Mucosa of descending colon (tissue), 3 donors: ENCODE measurements around the gene ACACB. TPM values are rescaled to one million over a fixed set of nuclear protein-coding genes. Genes with fewer than 3 reads are reported as not detected.
"Not testable (repeated sequence)": the region's sequence is repeated elsewhere in the genome, so short reads cannot be mapped to it uniquely, and the experiment has no call there.

ENCODE experiments used
- ATAC-seq: fragments of 200-7000 bp; cut with Tn5 transposase; one replicate; pipeline ENCODE4 v1.9.1; 2020; ENCODE audit warnings: mild to moderate bottlenecking, moderate library complexity
- DNase-seq, 3 donors: peaks; one replicate each; pipeline ENCODE4 v3.0.0-alpha.2; 2020
- H3K36me3 ChIP-seq: fragments of 200-600 bp; one replicate; pipeline ENCODE4 v1.8.0; 2021; ENCODE audit warnings: low read depth, mild to moderate bottlenecking
- H3K4me1 ChIP-seq: fragments of 200-600 bp; one replicate; pipeline ENCODE4 v1.8.0; 2021; ENCODE audit warnings: low read depth, mild to moderate bottlenecking
- H3K4me3 ChIP-seq: fragments of 200-600 bp; one replicate; pipeline ENCODE4 v1.8.0; 2021; ENCODE audit warnings: mild to moderate bottlenecking
- H3K9me3 ChIP-seq: fragments of 200-600 bp; one replicate; pipeline ENCODE4 v1.8.0; 2021; ENCODE audit warnings: mild to moderate bottlenecking
- CTCF ChIP-seq: fragments of 200-600 bp; IDR thresholded peaks from one replicate; pipeline ENCODE4 v1.8.0; 2022; ENCODE audit warnings: antibody characterized with exemption, mild to moderate bottlenecking
- intact Hi-C, 2 donors: fragments of 100-400 bp; cut with DNase I in 1 of 2; cut with micrococcal nuclease in 1 of 2; formaldehyde crosslinking; loops; one replicate each; pipeline versions ENCODE4 v1.11.0 to v1.11.1; 2022; cut with DNase I, micrococcal nuclease
- total RNA-seq, 3 donors: library from RNA; stranded (reverse); fragmentation: NEBNext Ultra II Directional in 2 of 3; extraction: Animal tissue kit (Norgen Biotek cat#: 25700) in 2 of 3; gene quantifications; one replicate each; pipeline versions ENCODE4 v1.2.1 to v1.2.4, GENCODE V29; 2021 to 2023
- donor health status: DM: no; HTN: no; CAD: no; lungs with moderate emphysema.
- donor health status: DM: no; HTN: no; CAD: no.
- donor health status: DM: no; HTN: yes; CAD: no.

The ACACB gene
- total RNA-seq, 3 donors from 2014 or later, result 54.4 to 155 (median 66.3) TPM

GRCh38 chr12:109169262-109169661, 52.9 kb downstream of the ACACB start:
- no peak for TF ChIP-seq CTCF
- Histone ChIP-seq H3K4me1 (no peaks in the 10 kb centered on the region), H3K4me3 (no peak overlapping the region), H3K9me3 (no peaks in the 10 kb centered on the region), H3K36me3 (peaks cover 12% of the 10 kb centered on the region)
- intact Hi-C loops, result no loop called here
- no peak for ATAC-seq
- DNase-seq, result no peak

- Histone ChIP-seq H3K36me3 (peaks cover 12% of the 10 kb centered on the region), H3K4me1 (no peaks in the 10 kb centered on the region), H3K9me3 (no peaks in the 10 kb centered on the region), H3K4me3 (no peak overlapping the region)
- intact Hi-C loops, result no loop called here
- TF ChIP-seq CTCF, result no peak
- DNase-seq, result no peak
- ATAC-seq, result no peak
Measured at GRCh38 chr12:109169686-109170085, 53.3 kb downstream of the ACACB start.

GRCh38 chr12:109170324-109170723, 53.9 kb downstream of the ACACB start:
- Histone ChIP-seq H3K4me1 (no peaks in the 10 kb centered on the region), H3K9me3 (no peaks in the 10 kb centered on the region), H3K4me3 (no peak overlapping the region), H3K36me3 (peaks cover 12% of the 10 kb centered on the region)
- no peak for ATAC-seq
- DNase-seq, result no peak
- intact Hi-C loops, result no loop called here
- TF ChIP-seq CTCF, result no peak

DNA sequence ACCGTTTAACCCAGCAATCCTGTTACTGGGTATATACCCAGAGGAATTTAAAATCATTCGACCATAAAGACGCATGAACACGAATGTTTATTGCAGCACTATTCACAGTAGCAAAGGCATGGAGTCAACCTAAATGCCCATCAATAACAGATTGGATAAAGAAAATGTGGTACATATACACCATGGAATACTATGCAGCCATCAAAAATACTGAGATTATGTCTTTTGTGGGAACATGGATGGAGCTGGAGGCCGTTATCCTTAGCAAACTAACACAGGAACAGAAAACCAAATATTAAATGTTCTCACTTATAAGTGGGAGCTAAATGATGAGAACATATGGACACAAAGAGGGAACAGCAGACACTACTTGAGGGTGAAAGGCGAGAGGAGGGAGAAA, 56.4 kb downstream of the ACACB start:
- ATAC-seq, DNase-seq, H3K9me3 ChIP-seq, H3K4me1 ChIP-seq, intact Hi-C loops, H3K4me3 ChIP-seq: not testable (repeated sequence)
- H3K36me3 ChIP-seq, result peaks cover 12% of the 10 kb centered on the region

- H3K4me1 ChIP-seq, result no peaks in the 10 kb centered on the region
- intact Hi-C loops, result no loop called here
- no peak overlapping the region for H3K4me3 ChIP-seq
- no peak for DNase-seq
- peaks cover 12% of the 10 kb centered on the region for H3K36me3 ChIP-seq
- ATAC-seq, result no peak
- no peaks in the 10 kb centered on the region for H3K9me3 ChIP-seq
- TF ChIP-seq CTCF, result no peak
Measured at GRCh38 chr12:109173443-109174240, 57.3 kb downstream of the ACACB start.

DNA sequence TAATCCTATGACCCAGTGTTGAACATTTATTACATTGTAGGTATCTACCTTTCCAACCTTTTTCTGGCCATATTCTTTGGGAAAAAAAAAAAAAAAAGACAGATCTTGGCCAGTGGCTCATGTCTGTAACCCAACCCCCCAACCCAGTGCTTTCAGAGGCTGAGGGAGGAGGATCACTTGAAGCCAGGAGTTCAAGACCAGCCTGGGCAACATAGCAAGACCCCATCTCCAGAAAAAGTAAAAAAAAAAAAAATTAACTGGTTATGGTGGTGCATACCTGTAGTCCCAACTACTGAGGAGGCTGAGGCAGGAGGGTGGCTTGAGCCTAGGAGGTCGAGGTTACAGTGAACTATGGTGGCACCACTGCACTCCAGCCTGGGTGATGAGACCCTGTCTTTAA, 58.1 kb downstream of the ACACB start:
- no peak for TF ChIP-seq CTCF
- Histone ChIP-seq H3K4me3 (no peak overlapping the region), H3K9me3 (no peaks in the 10 kb centered on the region), H3K4me1 (no peaks in the 10 kb centered on the region), H3K36me3 (peaks cover 12% of the 10 kb centered on the region)
- no peak for DNase-seq
- intact Hi-C loops, result no loop called here
- no peak for ATAC-seq
